ENCODE measurements around the gene GFM1. TPM values are rescaled to one million over a fixed set of nuclear protein-coding genes. Genes with fewer than 3 reads are reported as not detected.

GFM1 gene
- total RNA-seq, 6 donors from 2014 or later: 15.3 to 50.0 (median 39.2) TPM

GRCh38 chr3:158737410-158737809 is 93.1 kb downstream of the GFM1 start:
- Histone ChIP-seq H3K27ac (no peak overlapping the region), H3K27me3 (no peaks in the 10 kb centered on the region), H3K4me1 (peaks cover 5 to 14% (median 8%) of the 10 kb centered on the region in 4 donors), H3K4me3 (no peak overlapping the region), H3K36me3 (peaks cover 0 to 3% (median 0%) of the 10 kb centered on the region in 4 donors), H3K9me3 (peaks cover 0 to 5% (median 2%) of the 10 kb centered on the region in 4 donors)
- TF ChIP-seq EP300 (IDR thresholded peaks at IDR 0.05) (no peak), POLR2A (IDR thresholded peaks at IDR 0.05) (no peak), CTCF (IDR thresholded peaks at IDR 0.05) (no peak), POLR2AphosphoS5 (IDR thresholded peaks at IDR 0.05) (no peak)
- WGBS, 2 donors: 94 to 96% methylated on average over 2 of the region's 2 CpGs
- DNase-seq (no peak), ATAC-seq (ENCODE audit: low FRiP score in 2 of 2) (no peak)

DNA sequence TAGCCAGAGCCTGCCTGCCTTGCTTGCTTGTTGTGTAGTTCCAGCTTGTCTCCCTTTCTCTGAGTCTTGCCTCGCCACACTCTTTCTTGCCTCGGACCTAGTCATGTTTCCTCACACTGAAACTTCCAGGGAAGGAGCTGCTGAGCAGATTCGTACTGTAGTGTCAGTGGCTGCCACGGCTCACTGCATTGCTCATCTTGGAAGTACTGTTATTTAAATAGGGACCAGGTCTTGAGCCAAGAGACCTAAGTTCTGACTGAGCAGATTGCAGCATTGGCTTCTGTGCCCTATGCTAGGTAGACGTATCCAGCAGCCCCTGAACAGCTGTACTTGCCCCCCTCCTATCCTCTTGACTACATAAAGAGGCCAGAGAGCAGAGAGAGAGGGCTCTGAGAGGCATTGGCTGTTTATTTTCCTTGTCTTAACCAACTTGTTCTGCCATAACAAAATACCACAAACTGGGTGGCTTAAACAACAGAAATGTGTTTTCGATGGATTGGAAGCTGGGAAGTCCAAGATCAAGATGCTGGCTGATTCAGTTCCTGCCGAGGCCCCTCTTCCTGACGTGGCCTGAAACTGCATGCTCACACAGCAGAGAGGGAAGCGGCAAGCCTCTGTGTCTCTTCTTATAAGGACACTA is 93.8 kb downstream of the GFM1 start:
- H3K4me3 ChIP-seq: no peak overlapping the region
- ATAC-seq (ENCODE audit: low FRiP score in 2 of 2) (no peak), DNase-seq (no peak)
- no peaks in the 10 kb centered on the region for H3K27me3 ChIP-seq
- H3K4me1 ChIP-seq: peaks cover 0 to 9% (median 7%) of the 10 kb centered on the region in 4 donors
- no peak for TF ChIP-seq EP300 (IDR thresholded peaks at IDR 0.05)
- no peak for TF ChIP-seq POLR2A (IDR thresholded peaks at IDR 0.05)
- no peak for TF ChIP-seq CTCF (IDR thresholded peaks at IDR 0.05)
- TF ChIP-seq POLR2AphosphoS5 (IDR thresholded peaks at IDR 0.05): no peak
- H3K36me3 ChIP-seq: peaks cover 0 to 3% (median 0%) of the 10 kb centered on the region in 4 donors
- 77 to 80% methylated on average over 9 of the region's 9 CpGs for WGBS, 2 donors
- peaks cover 0 to 5% (median 2%) of the 10 kb centered on the region in 4 donors for H3K9me3 ChIP-seq
- H3K27ac ChIP-seq: no peak overlapping the region

- no peak for DNase-seq
- Histone ChIP-seq H3K36me3 (peaks cover 0 to 3% (median 0%) of the 10 kb centered on the region in 4 donors), H3K4me1 (peaks cover 0 to 3% (median 2%) of the 10 kb centered on the region in 4 donors), H3K27me3 (no peaks in the 10 kb centered on the region), H3K27ac (no peak overlapping the region), H3K9me3 (peaks cover 0 to 5% (median 2%) of the 10 kb centered on the region in 4 donors), H3K4me3 (no peak overlapping the region)
- TF ChIP-seq CTCF (IDR thresholded peaks at IDR 0.05) (no peak), POLR2A (IDR thresholded peaks at IDR 0.05) (no peak), POLR2AphosphoS5 (IDR thresholded peaks at IDR 0.05) (no peak), EP300 (IDR thresholded peaks at IDR 0.05) (no peak)
- no peak for ATAC-seq (ENCODE audit: low FRiP score in 2 of 2)
- WGBS, 2 donors: 90 to 91% methylated on average over 6 of the region's 6 CpGs
These were observed 94.3 kb downstream of the GFM1 start for GRCh38 chr3:158738653-158739052.

DNA sequence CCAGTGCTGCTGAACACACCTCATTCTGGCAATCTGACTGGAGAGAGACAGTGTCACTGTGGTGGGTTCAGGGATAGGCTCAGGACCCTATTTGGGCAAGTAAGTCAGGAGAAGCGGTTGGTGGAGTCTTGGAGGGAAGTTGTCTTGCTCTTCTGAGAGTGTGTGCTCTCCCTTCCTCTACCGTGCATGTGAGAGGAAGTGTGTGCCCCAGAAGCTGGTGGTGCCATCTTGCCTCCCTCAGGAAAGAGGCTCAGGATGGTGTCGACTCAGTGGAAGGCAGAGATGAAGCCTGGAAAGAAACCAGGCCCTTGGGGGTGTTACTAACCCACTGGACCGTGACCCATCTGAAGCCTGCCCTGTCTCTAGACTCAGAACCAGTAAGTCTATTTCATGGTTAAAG is 94.8 kb downstream of the GFM1 start:
- no peaks in the 10 kb centered on the region for H3K27me3 ChIP-seq
- TF ChIP-seq POLR2A (IDR thresholded peaks at IDR 0.05): no peak
- TF ChIP-seq POLR2AphosphoS5 (IDR thresholded peaks at IDR 0.05): no peak
- no peak for TF ChIP-seq EP300 (IDR thresholded peaks at IDR 0.05)
- no peak for TF ChIP-seq CTCF (IDR thresholded peaks at IDR 0.05)
- DNase-seq (no peak), ATAC-seq (ENCODE audit: low FRiP score in 2 of 2) (no peak)
- 74 to 82% methylated on average over 3 to 4 of the region's 4 CpGs for WGBS, 2 donors
- H3K4me3 ChIP-seq: no peak overlapping the region
- H3K36me3 ChIP-seq: peaks cover 0 to 3% (median 0%) of the 10 kb centered on the region in 4 donors
- peaks cover 0 to 5% (median 2%) of the 10 kb centered on the region in 4 donors for H3K9me3 ChIP-seq
- H3K27ac ChIP-seq: no peak overlapping the region
- H3K4me1 ChIP-seq: no peaks in the 10 kb centered on the region

DNA sequence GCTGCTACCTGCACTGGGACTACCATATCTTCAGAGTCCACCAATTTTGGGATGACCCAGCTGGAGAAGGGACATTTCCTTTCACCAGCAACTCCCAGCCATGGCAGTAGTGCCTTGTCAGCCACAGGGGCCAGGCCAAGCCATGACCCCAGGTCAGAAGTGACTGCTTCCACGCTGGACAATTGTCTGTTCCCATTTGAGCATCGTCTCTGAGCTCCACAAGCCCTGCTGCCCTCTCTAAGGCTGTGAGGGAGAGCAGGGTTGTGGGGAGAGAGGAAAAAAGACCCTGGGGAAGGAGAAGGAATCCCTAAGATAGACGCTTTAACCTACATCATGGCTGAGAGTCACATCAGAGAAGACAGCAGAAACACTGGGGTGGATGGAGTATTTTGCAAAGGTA is 95.3 kb downstream of the GFM1 start:
- no peaks in the 10 kb centered on the region for H3K4me1 ChIP-seq
- no peak overlapping the region for H3K4me3 ChIP-seq
- peaks cover 0 to 5% (median 2%) of the 10 kb centered on the region in 4 donors for H3K9me3 ChIP-seq
- no peak for ATAC-seq (ENCODE audit: low FRiP score in 2 of 2)
- 75 to 100% methylated on average over 3 of the region's 3 CpGs for WGBS, 2 donors
- TF ChIP-seq POLR2AphosphoS5 (IDR thresholded peaks at IDR 0.05): no peak
- peaks cover 0 to 3% (median 0%) of the 10 kb centered on the region in 4 donors for H3K36me3 ChIP-seq
- DNase-seq: no peak
- no peak overlapping the region for H3K27ac ChIP-seq
- H3K27me3 ChIP-seq: no peaks in the 10 kb centered on the region

Small RNA genes within 50 kb of the gene (small RNA-seq; reads per million reads assigned to genes)
- gene AC025033.1 (0 reads per million in 4 donors), gene AC080013.6 (0 reads per million in 4 donors)

Other genes starting within 250 kb of the GFM1 start
- 10 to 100 TPM in 3 of 6 donors, 1 to 10 TPM in 3; 2.1 to 24.0 (median 9.7) TPM for gene MLF1, start 73.3 kb upstream of the GFM1 start, total RNA-seq
- gene LXN, start 28.1 kb downstream of the GFM1 start, total RNA-seq: 10 to 100 TPM; 10.4 to 26.6 (median 19.8) TPM
- 10 to 100 TPM in 5 of 6 donors, 1 to 10 TPM in 1; 7.0 to 44.6 (median 27.7) TPM for gene RARRES1, start 87.9 kb downstream of the GFM1 start, total RNA-seq
- 100 to 1,000 TPM in 3 of 6 donors, 10 to 100 TPM in 3; 51.5 to 127 (median 106) TPM for gene MFSD1, start 157.5 kb downstream of the GFM1 start, total RNA-seq